Left ventricle myocardium inferior (tissue), 1 donor: ENCODE data around the gene ENTHD1. TPM values are rescaled to one million over a fixed set of nuclear protein-coding genes. Genes with fewer than 3 reads are reported as not detected.

Experiments used
- DNase-seq: peaks from one replicate; pipeline ENCODE4 v3.0.0-alpha.2; 2020
- H3K27ac ChIP-seq: fragments of 200-600 bp; replicated peaks from 2 replicates; pipeline ENCODE4 v1.8.0; 2021
- H3K27me3 ChIP-seq: fragments of 200-600 bp; 2 replicates; pipeline ENCODE4 v1.8.0; 2021; ENCODE audit warnings: low read depth
- H3K36me3 ChIP-seq: fragments of 200-600 bp; 2 replicates; pipeline ENCODE4 v1.8.0; 2021
- H3K4me1 ChIP-seq: fragments of 200-600 bp; 2 replicates; pipeline ENCODE4 v1.8.0; 2021
- H3K4me3 ChIP-seq: fragments of 200-600 bp; 2 replicates; pipeline ENCODE4 v1.8.0; 2021; ENCODE audit warnings: mild to moderate bottlenecking, moderate library complexity
- H3K9me3 ChIP-seq: fragments of 200-600 bp; replicated peaks from 2 replicates; pipeline ENCODE4 v1.8.0; 2021
- CTCF ChIP-seq: fragments of 200-600 bp; IDR thresholded peaks from 2 replicates; pipeline ENCODE4 v1.8.0; 2021; ENCODE audit warnings: antibody characterized with exemption, mild to moderate bottlenecking, borderline replicate concordance
- intact Hi-C: fragments of 100-400 bp; cut with micrococcal nuclease; formaldehyde crosslinking; loops from one replicate; pipeline ENCODE4 v1.11.0; 2022
- total RNA-seq: library from RNA; stranded (reverse); fragmentation: NEBNext Ultra II Directional; extraction: Animal tissue kit (Norgen Biotek cat#: 25700); gene quantifications from one replicate; pipeline ENCODE4 v1.2.1, GENCODE V29; 2021
- donor health status: DM: no; HTN: yes; CAD: no; lungs with severe emphysema.

Gene ENTHD1
- total RNA-seq, 1 donor from 2014 or later: not detected

GRCh38 chr22:39716534-39716933 is 177.0 kb downstream of the ENTHD1 start:
- DNase-seq: no peak
- TF ChIP-seq CTCF: no peak
- H3K27me3 ChIP-seq: peaks cover 90% of the 10 kb centered on the region
- H3K4me1 ChIP-seq: no peaks in the 10 kb centered on the region
- H3K4me3 ChIP-seq: no peak overlapping the region
- no peaks in the 10 kb centered on the region for H3K9me3 ChIP-seq
- H3K36me3 ChIP-seq: no peaks in the 10 kb centered on the region
- H3K27ac ChIP-seq: no peak overlapping the region
- intact Hi-C loops: no loop called here

GRCh38 chr22:39715778-39716495 is 177.6 kb downstream of the ENTHD1 start:
- intact Hi-C loops: no loop called here

GRCh38 chr22:39714321-39714720 is 179.2 kb downstream of the ENTHD1 start:
- no peak overlapping the region for H3K27ac ChIP-seq
- no peaks in the 10 kb centered on the region for H3K36me3 ChIP-seq
- no peaks in the 10 kb centered on the region for H3K9me3 ChIP-seq
- H3K4me1 ChIP-seq: no peaks in the 10 kb centered on the region
- TF ChIP-seq CTCF: no peak
- intact Hi-C loops: no loop called here
- peaks cover 92% of the 10 kb centered on the region for H3K27me3 ChIP-seq
- no peak for DNase-seq
- H3K4me3 ChIP-seq: no peak overlapping the region

More at GRCh38 chr22:39715778-39716495, 177.6 kb downstream of the ENTHD1 start:
- no peak overlapping the region for H3K27ac ChIP-seq
- peaks cover 93% of the 10 kb centered on the region for H3K27me3 ChIP-seq
- no peaks in the 10 kb centered on the region for H3K9me3 ChIP-seq
- TF ChIP-seq CTCF: no peak
- H3K36me3 ChIP-seq: no peaks in the 10 kb centered on the region
- H3K4me1 ChIP-seq: no peaks in the 10 kb centered on the region
- no peak overlapping the region for H3K4me3 ChIP-seq
- DNase-seq: no peak

- intact Hi-C loops: no loop called here
- no peak overlapping the region for H3K4me3 ChIP-seq
- no peak overlapping the region for H3K27ac ChIP-seq
- H3K9me3 ChIP-seq: no peaks in the 10 kb centered on the region
- DNase-seq: no peak
- TF ChIP-seq CTCF: no peak
- H3K36me3 ChIP-seq: no peaks in the 10 kb centered on the region
- H3K4me1 ChIP-seq: no peaks in the 10 kb centered on the region
- peaks cover 92% of the 10 kb centered on the region for H3K27me3 ChIP-seq
These were observed 179.7 kb downstream of the ENTHD1 start for GRCh38 chr22:39713799-39714290.

GRCh38 chr22:39712751-39713525 is 180.6 kb downstream of the ENTHD1 start:
- no peak for DNase-seq
- Histone ChIP-seq H3K4me3 (no peak overlapping the region), H3K27ac (no peak overlapping the region), H3K36me3 (no peaks in the 10 kb centered on the region), H3K4me1 (no peaks in the 10 kb centered on the region), H3K27me3 (peaks cover 92% of the 10 kb centered on the region), H3K9me3 (no peaks in the 10 kb centered on the region)
- intact Hi-C loops: no loop called here
- TF ChIP-seq CTCF: no peak
